RWPE1 (cell line): ENCODE results near the gene P2RX6.

Experiments
- CTCF ChIA-PET: fragments of 350-600 bp; sonication (Branson Sonifier 250); formaldehyde crosslinking; extraction: SDS; loops from one replicate; lab custom pipeline; 2021; lab: Yijun Ruan, JAX
- POLR2A ChIA-PET: fragments of 400-600 bp; formaldehyde crosslinking; extraction: SDS; loops from one replicate; lab custom pipeline; 2020; ENCODE audit warnings: antibody characterized with exemption; ENCODE audit not compliant: low non-redundant PET; lab: Yijun Ruan, JAX
- DNase-seq: peaks from one replicate; pipeline ENCODE4 v3.0.0; 2012; ENCODE audit warnings: low spot score
- H3K27ac ChIP-seq: fragments of 450-650 bp; 2 replicates; pipeline ENCODE4 v1.5.1; 2017
- CTCF ChIP-seq: fragments of 450-650 bp; conservative IDR thresholded peaks from 2 replicates; pipeline ENCODE4 v1.5.1; 2017; ENCODE audit warnings: low read depth, mild to moderate bottlenecking

Gene P2RX6

GRCh38 chr22:20996598-20997535 is 18.1 kb upstream of the P2RX6 start:
- ChIA-PET POLR2A (interaction anchor here (0.7 kb wide), 1 partner anchor 212 kb away, joined by 3 read pairs; no protein-coding TSS in a partner anchor), CTCF (no interaction called here)
- peak overlapping the region; percentile 99 for H3K27ac ChIP-seq
- DNase-seq, result no peak
- no peak for TF ChIP-seq CTCF

DNA sequence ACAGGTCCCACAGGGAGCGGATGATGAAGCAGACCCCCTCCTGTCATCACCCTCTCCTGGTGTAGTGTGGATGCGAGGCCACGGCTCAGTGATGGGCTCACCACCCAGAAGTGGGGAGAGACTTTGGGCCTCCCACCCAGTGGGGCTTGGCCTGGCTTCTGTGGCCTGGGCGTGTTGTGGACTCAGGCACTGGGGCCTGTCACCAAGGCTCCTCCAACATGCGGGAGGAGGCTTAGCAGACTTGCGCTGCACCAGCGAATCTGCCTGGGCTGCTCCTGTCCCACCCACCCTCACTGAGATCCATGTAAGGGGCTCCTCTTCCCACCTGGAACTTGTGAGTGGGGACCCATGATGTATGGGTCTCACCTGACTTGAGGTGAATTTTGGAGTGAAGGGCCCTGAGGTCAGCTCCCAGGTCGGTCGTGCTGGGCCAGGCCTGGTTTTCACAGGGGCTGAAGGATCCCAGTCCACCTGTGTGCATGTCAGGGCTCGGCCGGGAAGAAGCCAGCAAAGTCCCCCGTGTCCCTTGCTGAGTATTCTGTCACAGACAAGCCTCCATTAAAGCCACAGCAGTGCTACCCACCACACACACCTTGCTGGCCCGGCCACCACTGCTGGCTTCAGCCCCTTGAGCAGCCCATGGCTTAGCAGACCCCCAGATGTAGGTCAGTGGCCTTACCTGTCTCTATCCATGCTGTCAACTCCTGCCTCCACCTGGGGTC is 17.3 kb upstream of the P2RX6 start:
- no peak for DNase-seq
- H3K27ac ChIP-seq, result peak overlapping the region; percentile 99
- ChIA-PET CTCF (no interaction called here), POLR2A (no interaction called here)
- no peak for TF ChIP-seq CTCF

GRCh38 chr22:20998411-20999336 is 16.3 kb upstream of the P2RX6 start:
- CTCF ChIA-PET, result no interaction called here
- peak overlapping the region; percentile 99 for H3K27ac ChIP-seq
- no peak for DNase-seq
- POLR2A ChIA-PET, result no interaction called here
- no peak for TF ChIP-seq CTCF

- TF ChIP-seq CTCF, result no peak
- H3K27ac ChIP-seq, result peak overlapping the region; percentile 99
- POLR2A ChIA-PET, result no interaction called here
- CTCF ChIA-PET, result no interaction called here
- DNase-seq, result no peak
Observed at GRCh38 chr22:20999350-21000206, 15.4 kb upstream of the P2RX6 start.

DNA sequence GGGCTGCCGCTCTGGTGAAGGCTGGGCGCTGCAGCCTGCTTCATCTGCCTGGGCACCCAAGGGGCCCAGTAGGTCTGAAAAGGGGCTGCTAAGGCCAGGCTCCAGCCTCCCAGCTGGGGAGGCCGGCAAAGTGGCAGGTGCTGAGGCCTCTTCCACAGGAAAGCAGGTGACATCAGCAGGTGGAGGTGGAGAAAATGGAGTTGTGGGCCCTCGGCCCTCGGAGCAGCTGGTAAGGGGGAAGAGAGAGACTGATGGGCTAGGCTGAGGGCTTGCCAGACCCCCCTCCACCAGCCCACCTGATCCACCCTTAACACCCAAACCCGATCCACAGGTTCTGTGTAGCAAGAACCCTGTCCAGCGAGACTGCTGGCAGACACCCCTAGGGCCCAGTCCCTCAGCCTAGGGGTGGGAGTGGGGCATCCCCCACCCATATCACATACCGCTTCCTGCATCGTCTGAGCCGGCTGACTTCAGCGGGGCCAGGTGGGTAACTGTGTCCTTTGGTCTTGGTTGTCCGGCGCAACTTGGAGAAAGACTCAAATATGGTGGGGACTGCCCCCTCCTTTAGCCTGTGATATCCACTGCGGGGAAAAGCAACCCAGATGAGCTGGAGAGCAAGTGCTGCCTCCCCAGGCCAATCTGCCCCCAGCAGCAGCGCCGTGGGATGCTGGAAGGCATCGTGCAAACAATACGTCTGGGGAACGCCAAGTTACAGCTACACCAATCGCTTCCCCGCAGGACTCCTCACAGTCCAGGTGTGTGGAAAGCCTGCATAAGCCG is 14.6 kb upstream of the P2RX6 start:
- TF ChIP-seq CTCF, result no peak
- peak overlapping the region; percentile 99 for H3K27ac ChIP-seq
- POLR2A ChIA-PET, result no interaction called here
- CTCF ChIA-PET, result no interaction called here
- DNase-seq, result no peak
